22Rv1 (cell line): Measurements from ENCODE around the gene DRD4.

ENCODE experiments used
- H3K27ac ChIP-seq: fragments of 450-650 bp; 2 replicates; pipeline ENCODE4 v1.5.1; 2017
- CTCF ChIP-seq: fragments of 450-650 bp; IDR thresholded peaks from 2 replicates; pipeline ENCODE4 v1.5.1; 2017; ENCODE audit warnings: mild to moderate bottlenecking
- ZFX ChIP-seq: fragments of 450-650 bp; IDR thresholded peaks from 2 replicates; pipeline ENCODE4 v1.6.1; 2017; ENCODE audit warnings: antibody characterized with exemption, borderline replicate concordance

The DRD4 gene

GRCh38 chr11:624705-625635 lies 12.1 kb upstream of the DRD4 start, which contains the start of gene CDHR5:
Gene CDHR5, minus strand, starts transcription at chr11:624955. Its CDS starts 53 bp downstream, at chr11:624902.
- TF ChIP-seq ZFX (no peak), CTCF (no peak)
- H3K27ac ChIP-seq = no peak within 1 kb of the TSS

- H3K27ac ChIP-seq = no peak overlapping the region
- TF ChIP-seq ZFX (no peak), CTCF (no peak)
Measured at GRCh38 chr11:625636-626268, 11.3 kb upstream of the DRD4 start.

GRCh38 chr11:626475-627307 lies 10.4 kb upstream of the DRD4 start, which contains the start of gene SCT:
Gene SCT, minus strand, starts transcription at chr11:627181. Its CDS starts 38 bp downstream, at chr11:627143.
- TF ChIP-seq CTCF (no peak), ZFX (no peak)
- no peak within 1 kb of the TSS for H3K27ac ChIP-seq

- no peak overlapping the region for H3K27ac ChIP-seq
- TF ChIP-seq ZFX (no peak), CTCF (no peak)
Measured at GRCh38 chr11:627308-627576, 9.8 kb upstream of the DRD4 start.

- no peak overlapping the region for H3K27ac ChIP-seq
- TF ChIP-seq ZFX (no peak), CTCF (no peak)
Measured at GRCh38 chr11:628056-628455, 9.0 kb upstream of the DRD4 start.

- TF ChIP-seq CTCF (no peak), ZFX (no peak)
- H3K27ac ChIP-seq = no peak overlapping the region
Measured at GRCh38 chr11:629237-629583, 7.9 kb upstream of the DRD4 start.
